GM12872 (cell line): ENCODE data around the gene AGBL3.

Experiments used
- CTCF ChIP-seq: IDR thresholded peaks from 3 replicates; pipeline ENCODE4 v1.5.1; 2011; ENCODE audit warnings: low read depth, mild to moderate bottlenecking, low read length, moderate library complexity; ENCODE audit not compliant: insufficient read depth

Gene AGBL3

GRCh38 chr7:135083005-135083404 lies 96.7 kb downstream of the AGBL3 start:
- TF ChIP-seq CTCF: no peak

GRCh38 chr7:135088566-135088965 lies 102.3 kb downstream of the AGBL3 start:
- no peak for TF ChIP-seq CTCF

- TF ChIP-seq CTCF: no peak
Observed at GRCh38 chr7:135091717-135092116, 105.4 kb downstream of the AGBL3 start.

GRCh38 chr7:135094472-135095237 lies 108.3 kb downstream of the AGBL3 start:
- TF ChIP-seq CTCF: no peak

- TF ChIP-seq CTCF: no peak
Observed at GRCh38 chr7:135095450-135095849, 109.1 kb downstream of the AGBL3 start.

- TF ChIP-seq CTCF: no peak
Observed at GRCh38 chr7:135098391-135098790, 112.1 kb downstream of the AGBL3 start.

GRCh38 chr7:135100856-135101255 lies 114.5 kb downstream of the AGBL3 start:
- no peak for TF ChIP-seq CTCF
